HG02938 (cell line): ENCODE results near the gene PCSK2.
"Not testable (repeated sequence)": the region's sequence is repeated elsewhere in the genome, so short reads cannot be mapped to it uniquely, and the experiment has no call there.

Experiments
- ATAC-seq: cut with Tn5 transposase; IDR thresholded peaks from one replicate; pipeline ENCODE4 v1.9.1; 2021; ENCODE audit warnings: mild to moderate bottlenecking, moderate library complexity; ENCODE audit not compliant: unreplicated experiment

The PCSK2 gene, protein sequence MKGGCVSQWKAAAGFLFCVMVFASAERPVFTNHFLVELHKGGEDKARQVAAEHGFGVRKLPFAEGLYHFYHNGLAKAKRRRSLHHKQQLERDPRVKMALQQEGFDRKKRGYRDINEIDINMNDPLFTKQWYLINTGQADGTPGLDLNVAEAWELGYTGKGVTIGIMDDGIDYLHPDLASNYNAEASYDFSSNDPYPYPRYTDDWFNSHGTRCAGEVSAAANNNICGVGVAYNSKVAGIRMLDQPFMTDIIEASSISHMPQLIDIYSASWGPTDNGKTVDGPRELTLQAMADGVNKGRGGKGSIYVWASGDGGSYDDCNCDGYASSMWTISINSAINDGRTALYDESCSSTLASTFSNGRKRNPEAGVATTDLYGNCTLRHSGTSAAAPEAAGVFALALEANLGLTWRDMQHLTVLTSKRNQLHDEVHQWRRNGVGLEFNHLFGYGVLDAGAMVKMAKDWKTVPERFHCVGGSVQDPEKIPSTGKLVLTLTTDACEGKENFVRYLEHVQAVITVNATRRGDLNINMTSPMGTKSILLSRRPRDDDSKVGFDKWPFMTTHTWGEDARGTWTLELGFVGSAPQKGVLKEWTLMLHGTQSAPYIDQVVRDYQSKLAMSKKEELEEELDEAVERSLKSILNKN

DNA sequence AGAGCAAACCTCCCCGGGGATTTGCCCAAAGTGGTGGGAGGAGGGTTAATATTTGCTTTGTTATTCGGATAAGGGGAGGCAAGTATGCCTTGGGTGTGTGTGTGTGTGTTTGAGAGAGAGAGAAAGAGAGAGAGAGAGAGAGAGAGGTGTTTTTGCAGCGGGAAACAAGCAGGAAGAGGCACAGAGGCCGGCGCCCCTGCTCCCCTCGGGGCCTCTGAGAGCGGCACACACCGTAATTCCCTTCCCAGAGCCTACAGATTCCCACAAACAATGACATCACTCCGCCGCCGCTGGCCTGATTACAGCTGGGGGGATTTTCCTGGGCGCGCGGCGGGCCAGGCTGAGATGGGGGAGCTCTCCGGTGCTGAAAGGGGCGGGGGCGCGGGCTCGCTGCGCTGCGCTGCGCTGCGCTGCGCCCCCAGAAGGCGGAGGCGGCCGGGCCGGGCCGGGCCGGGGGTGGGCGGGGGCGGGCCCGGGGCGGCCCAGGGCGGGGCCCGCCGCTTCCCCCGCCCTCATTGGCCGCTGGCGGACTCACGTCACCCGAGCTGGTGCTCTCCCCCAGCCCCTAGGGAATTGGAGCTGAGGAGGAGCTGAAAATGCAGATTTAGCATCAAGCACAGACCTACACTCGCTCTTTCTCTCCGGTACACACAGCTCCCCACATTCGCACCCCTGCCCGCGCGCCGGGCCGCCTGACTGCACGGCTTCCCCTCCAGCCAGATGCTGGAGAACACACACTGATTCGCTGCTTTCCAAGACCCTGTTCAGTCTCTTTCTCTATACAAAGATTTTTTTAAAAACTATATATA is at the start of gene PCSK2:
Gene PCSK2 (plus strand): TSS at position 631 of the 809 bp plus-strand sequence. CDS start 266 bp downstream, outside the sequence.
- ATAC-seq, result peak; percentile 51

DNA sequence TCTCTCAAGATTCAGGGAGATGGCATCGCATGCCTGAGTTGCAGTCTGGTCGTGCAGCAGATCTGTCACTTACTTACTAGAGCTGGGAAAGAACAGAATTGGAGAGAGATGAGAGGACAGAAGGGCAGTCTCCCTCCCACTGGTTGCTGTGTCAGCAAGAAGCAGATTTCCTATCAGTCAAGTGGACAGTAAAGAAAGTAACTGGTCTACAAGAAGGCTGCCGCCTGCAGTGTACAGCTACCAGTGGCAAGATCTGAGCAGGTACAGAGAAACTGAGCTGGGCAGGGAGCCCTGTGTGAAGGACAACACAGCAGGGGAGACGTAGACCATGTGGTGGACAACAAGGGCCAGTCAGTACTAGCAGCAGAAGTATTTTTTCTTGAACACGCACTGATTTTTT is 49.5 kb upstream of the PCSK2 start:
- no peak for ATAC-seq

DNA sequence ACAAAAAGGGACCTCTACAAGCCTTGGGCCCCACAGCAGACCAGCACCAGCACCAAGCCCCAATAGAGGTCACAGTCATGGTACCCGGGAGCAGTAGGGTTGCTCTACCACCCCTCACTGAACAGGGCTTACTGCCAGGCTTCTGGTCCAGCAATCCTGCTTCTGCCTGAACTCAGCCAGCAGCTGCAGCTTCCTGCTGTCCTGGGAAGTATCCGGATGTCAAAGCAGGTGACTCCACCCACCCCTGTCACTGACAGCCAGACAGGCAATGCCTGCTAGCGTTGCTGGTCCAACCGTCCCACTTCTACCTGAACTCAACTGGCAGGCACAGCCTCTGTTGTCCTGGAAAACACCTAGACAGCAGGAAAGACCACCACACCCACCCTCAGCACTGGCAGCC is 47.0 kb upstream of the PCSK2 start:
- ATAC-seq, result no peak

DNA sequence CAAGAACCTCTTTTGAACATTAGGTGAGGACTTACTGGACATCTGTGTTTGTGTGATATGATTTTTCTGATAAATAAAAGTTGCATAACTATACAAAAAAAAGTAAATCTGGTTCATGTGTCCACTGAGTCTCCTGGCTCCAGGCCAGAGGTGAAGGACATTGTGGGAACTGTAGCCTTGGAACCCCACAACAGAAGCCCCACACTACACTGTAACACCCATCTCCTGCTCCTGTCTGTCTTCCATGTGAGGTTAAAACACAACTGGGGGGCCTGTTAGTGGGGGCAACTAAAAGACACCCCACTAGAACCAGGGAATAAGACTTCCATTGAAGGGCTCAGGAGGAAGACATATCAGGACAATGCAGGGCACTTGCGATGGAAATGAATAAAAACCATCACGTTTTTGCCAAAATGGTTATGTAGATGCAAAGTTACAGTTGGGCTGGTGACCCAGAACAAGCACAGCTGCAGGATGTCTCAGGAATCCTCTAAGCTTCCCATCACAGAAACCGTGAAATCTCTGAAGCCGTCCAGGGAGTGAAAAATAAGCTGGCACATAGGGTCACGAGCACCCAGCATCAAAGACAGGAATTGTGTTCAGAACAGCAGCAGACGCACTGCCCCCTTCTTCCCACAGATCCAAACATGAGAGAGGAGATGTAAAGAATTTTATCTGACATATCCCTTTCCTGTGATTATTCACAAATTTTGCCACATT is 36.7 kb upstream of the PCSK2 start:
- no peak for ATAC-seq

DNA sequence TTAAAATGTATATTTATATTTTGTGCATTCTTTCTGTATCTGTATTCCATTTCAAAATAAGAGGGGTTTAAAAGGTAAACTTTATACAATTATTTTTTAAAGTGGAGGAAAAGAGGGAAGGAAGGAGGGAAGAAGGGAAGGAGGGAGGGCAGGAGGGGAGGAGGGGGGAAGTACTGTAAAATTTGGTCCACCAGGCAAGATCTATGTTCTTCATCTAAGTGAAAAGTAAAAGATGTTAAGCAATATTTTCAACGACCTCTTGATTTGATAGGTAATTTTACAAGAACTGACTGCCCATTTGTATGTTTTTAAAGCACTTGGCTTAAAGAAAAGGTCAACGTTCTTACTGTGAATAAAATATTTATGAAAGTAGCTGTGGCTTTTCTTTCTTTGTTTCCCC is 29.8 kb upstream of the PCSK2 start:
- ATAC-seq, result no peak

DNA sequence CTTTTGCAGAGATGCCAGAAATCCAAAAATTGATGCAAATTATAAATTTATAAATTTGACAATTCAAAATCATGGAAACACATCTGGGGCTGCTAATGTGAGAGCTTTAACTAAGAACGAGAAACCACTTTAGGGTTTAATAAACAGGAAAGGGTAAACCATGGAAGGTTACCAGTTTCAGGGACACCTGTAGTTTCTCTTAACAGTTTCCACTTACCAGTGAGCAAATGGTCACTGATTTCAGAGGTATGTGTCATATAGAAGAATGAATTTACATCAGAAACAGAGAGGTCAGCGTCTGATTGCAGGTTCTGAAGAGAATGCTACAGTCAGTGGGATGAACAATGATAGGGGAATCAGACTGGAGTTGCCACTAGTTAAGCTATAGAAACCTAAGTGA is 24.8 kb upstream of the PCSK2 start:
- no peak for ATAC-seq

DNA sequence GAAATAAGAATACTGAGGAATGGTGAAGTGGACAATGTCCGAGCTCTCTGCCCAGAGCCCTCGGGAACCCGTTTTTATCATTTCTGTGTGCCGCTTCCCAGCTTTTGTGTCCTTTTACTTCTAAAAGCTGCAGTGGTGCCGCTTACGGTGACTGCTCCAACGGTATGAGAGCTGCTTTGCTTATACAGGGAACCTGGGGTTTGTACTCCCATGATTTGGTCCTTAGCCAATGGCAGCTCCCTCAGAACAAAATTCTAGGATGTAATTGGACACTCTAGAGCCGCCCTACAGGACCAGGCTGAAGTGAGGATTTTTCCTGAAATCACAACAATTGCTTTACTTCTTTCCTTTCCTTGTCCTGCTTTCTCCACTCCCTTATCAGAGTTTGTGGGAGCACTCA is 24.2 kb upstream of the PCSK2 start:
- no peak for ATAC-seq

DNA sequence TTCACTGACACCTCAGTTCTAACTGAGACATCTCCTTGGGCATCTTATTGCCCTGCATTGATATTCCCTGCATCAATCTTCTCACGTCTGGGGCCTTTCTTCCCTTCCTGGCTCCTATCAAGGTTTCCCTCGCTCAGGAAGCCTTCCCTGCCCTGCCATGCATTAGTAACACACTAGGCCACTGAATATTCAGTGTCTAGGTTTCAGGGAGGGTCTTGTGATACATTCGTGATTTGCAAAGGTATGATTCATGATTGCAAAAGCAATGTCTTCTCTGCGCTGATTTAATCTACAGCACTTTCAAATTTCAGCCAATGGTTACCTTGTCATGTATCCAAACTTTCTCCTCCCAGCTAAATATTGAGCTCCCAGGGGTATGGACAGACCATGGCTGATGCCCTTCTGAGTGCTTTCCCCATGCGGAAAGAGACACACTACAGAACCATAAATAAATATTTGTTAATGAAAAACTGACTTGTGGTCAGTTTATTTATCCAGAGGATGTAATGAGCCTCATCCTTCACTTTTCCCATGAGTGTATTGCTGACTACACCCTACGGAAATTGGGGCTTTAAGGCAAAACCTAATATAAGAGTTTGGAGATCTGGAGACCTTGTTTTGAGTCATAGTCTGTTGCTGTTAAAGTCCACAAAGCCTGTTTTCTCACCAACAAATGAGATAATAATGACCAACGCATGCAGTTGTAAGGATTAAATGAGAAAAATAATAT is 21.6 kb upstream of the PCSK2 start:
- no peak for ATAC-seq

DNA sequence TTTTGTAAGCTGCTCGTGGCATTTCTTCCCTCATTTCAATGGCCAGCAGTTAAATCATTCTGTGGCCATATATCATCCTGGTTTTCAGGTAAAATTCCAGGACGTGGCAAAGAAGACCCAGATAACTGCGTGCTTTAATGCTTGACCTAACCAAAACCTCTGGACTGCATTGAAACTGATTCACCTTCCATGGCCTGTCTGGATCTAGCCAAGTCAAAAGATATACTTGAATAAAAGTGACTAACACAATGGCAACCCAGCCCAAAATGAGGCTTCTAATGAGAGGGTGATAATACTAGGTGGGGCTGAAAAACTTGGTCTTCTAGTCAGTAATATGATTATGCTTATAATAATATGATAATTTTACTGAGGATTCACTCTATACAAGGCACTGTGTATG is 16.5 kb upstream of the PCSK2 start:
- no peak for ATAC-seq

DNA sequence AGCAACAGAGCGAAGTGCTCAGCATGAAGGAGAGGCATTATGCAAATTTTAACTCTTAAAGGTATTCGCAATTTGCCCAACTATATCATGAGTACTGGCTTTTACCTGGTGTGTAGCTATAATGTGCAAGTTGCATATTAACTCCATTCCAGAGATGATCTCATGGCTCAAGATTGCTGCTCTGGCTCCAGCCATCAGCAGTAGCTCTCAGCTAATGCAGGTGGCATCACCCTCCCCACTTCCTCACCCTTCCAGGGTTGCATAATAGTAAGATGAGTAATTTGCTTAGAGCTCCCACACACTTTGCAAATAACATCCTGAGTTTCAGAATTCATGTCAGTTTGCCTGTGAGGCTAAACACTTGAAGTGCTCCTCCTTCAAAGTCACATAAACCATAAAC is 15.9 kb upstream of the PCSK2 start:
- ATAC-seq, result no peak

DNA sequence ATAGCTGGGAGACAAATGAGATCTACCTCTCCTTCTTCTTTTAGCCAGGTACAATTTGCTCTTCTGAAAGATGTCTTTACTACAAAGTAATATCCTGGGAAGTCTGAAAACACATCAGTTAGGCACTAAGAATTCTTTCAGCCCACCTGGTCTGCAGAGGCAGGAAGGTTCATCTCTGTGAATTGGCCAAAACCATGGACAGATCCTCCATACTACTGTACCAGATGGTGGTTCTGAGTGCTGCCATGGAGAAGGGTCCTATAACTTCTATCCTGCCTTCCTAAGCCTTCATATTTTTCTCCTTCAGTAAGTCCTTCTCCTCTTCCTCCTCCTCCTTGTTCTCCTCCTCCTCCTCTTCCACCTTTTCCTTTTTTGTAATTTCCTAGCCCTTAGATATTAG is 11.7 kb upstream of the PCSK2 start:
- ATAC-seq, result no peak

DNA sequence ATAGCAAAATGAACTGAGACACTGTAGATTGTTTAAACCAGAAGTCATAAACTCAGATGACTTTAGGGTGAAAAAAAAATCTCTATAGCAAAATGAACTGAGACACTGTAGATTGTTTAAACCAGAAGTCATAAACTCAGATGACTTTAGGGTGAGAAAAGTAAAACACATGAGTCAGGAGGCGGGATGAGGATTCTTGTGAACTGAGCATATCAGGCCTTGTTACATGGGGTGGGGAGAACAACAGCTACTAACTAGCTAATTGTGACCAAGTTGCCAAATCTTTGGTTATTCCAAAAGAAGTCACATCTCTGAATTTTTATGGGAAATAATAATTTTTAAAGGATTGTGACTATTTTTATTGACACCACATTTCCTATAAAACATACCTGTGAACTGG is 7.0 kb upstream of the PCSK2 start:
- ATAC-seq, result not testable (repeated sequence)

DNA sequence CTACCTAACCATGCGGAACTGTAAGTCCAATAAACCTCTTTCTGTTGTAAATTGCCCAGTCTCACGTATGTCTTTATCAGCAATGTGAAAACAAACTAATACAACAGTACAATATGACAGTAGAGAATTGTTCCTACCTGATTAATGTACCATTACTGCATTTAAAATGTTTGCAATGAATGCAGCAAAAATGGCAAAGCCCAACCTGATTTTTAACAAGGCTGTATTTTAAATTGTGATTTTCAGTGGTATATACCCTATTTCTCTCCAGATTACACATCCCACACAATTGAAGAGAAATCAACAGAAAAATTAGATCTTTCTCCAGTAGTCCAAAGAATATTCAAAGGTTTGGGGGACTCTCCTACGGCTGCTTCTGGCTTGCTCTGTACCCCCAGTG is 3.3 kb upstream of the PCSK2 start:
- no peak for ATAC-seq

DNA sequence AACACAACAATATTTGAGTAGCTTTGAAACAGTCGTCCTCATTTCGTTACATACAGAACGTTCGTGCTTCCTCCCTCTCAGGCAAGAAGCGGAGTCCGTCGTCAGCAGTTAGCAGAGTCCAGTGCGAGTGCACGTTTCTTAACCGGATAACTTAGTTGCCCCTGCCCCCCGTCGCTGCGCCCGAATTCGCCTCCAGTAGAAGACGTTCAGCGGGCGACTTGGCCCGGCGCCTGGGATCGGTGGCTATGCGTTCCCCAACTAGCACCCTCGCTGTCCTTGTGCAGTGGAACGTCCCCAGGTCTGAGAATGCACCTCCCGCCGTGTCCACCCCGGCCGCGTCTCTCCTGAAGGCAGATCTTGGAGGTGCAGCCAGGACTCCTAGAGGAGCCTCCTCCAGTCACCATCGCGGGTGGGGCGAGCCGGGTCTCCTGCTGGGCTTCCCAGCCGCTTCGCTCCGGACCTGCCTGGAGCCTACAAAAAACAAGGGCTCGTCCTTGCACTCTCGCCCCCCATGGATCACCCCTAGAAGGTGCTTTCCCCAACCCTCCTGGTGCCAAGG is 910 bp upstream of the PCSK2 start:
- peak; percentile 9 for ATAC-seq

DNA sequence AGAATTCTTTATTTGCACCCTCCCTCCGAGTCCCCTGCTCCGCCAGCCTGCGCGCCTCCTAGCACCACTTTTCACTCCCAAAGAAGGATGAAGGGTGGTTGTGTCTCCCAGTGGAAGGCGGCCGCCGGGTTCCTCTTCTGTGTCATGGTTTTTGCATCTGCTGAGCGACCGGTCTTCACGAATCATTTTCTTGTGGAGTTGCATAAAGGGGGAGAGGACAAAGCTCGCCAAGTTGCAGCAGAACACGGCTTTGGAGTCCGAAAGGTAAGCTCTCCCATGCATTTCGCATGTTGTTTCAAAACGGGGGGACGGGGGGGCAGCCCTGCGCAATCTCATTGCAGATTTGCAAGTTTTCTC is 357 bp downstream of the PCSK2 start:
- ATAC-seq, result no peak

DNA sequence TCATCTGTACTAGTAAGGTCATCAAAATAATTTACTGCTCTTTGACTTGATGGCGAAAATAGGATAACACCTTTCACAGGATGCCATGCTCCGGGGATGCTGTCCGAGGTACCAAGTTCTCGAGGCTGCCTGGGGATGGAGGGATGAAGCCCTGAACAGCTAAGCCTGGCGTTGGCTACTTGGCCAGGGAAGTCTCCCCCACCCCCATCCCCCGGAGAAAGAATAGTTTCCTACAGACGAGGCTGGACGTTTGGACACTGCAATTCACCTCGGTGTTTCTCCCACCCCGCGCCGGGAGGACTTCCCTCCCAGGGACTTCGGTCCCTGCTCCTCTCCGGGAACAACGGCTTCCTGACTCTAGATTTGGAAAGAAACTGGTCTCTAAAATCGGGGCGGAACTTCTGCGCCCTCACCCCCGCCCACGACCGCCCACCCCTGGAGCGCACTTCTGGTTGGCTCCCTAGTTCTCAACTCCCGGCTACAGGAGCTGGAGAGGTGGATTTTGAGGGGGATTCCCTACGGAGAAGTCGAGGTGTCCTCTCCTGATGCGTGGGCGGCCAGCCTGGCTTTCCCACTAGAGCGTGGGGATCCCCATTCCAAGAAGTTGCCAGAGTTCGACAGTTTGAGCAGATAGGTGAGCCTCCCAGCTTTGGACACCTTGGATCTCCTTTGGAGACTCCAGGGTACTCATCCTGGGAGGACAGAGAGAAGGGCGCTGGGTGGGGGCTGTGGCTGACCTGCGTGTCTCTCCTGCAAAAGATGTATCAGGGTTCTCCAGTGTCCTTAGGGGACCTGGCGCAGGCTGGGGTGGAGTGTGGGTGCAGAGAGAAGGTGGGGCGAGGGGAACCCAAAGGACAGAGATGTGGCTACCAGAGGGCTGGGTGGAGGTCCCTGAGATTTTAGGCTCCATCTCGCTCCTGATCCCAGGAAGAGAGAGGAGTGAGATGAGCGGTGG is 1.1 kb downstream of the PCSK2 start:
- ATAC-seq, result no peak

DNA sequence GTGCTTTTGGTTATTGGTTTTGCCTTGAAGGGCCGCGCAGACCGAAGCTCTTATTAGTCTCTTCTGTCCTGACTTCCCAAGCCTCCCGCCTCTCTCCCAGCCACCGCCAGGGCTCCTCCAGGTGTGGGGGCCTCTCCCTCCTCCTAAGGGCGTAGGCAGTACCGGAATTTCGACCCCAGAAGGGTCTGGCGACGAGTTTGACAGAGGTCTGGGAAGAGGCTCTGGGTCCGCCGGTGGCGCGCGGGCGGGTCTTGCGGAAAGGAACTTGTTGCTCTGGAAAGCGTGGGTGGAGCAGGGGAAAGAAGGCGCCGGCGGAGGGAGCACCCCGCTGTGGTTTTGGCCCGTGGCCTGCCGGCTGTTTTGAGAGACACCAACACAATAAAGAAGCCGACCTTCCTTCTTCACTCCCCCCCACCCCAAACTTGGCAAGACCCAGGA is 1.8 kb downstream of the PCSK2 start:
- no peak for ATAC-seq

DNA sequence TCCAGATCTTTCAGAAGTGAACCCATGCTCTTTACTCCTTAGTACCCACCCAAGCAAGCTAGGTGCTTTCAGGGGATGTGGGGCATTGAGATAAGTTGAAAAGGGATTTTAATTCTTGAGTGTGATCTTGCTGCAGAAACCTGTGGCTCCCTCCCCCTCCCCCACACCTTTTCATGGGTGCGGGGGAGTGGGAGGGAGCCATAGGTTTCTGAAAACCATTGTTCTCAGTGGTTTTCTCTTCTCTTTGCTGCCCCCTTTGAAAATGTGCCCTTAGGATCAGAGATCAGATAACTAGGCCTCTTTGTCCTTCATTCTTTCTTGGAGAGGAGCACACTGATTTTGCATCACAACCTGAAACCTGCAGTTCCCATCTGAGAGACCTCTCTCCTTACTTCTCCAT is 2.4 kb downstream of the PCSK2 start:
- ATAC-seq, result no peak

DNA sequence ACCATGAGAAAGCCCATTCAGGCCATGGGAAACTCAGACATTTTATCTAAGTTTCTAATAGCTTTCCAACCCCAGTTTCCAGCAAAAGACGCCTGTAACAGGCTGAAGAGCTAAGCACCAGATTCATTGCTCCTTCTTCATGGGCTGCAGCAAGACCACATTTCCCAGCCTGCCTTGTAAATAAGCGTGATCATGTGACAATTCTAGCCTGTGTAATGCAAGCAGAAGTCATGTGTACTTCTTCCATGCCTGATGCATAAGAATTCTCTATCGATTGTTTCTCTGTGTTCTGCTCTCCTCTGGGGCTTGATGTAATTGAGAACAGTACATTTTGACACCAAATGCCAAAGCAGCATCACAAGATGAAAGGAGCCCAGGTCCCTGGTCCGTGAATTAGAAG is 6.8 kb downstream of the PCSK2 start:
- ATAC-seq, result no peak
